ENCODE measurements around the gene LINGO4.
A peak's percentile ranks its signal among the peaks of the same experiment; 100 is the strongest.

The LINGO4 gene

DNA sequence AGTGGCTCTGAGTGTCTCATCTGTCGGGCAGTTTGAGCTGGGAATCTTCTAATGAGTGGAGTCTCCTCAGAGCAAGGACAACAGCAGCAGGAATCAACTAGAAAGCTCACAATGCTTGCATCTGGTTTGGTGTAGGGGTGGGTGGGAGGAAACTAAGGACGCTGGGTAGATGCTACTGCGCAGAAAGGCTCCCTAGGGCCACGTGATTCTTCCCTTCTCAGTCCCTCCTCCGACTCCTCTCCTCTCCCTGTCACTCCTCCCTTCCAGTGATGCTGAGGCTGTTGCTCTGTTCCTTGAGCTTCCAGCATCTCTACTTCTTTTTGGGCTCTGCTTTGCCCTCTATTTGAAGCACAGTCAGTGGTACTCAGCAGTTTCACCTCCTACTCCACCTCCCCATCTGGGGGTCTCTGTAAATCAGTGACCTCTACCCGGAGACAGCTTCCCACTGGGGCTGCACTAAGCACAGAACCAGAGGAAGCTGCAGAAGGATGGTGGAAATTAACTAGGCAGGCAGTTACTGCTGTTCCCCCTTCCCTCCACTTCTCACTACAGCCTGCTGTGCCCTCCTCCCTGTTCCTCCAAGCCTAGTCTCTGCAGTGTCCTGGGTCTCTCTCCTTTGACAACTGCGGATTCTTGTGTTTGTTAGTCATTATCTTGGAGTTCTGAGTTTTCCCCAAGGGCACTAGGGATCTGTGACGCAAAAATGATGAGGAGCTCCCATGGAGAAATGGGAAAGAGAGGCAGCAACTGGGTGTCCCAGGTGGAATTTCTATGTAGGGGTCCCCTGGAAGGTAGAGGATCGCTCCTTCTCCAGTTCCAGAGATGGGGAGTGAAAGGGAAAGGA is 5.8 kb downstream of the LINGO4 start:
- TF ChIP-seq CTCF (conservative IDR thresholded peaks at IDR 0.05) (no peak), ZFX (IDR thresholded peaks at IDR 0.05) (no peak)
- no peak overlapping the region for H3K27ac ChIP-seq

DNA sequence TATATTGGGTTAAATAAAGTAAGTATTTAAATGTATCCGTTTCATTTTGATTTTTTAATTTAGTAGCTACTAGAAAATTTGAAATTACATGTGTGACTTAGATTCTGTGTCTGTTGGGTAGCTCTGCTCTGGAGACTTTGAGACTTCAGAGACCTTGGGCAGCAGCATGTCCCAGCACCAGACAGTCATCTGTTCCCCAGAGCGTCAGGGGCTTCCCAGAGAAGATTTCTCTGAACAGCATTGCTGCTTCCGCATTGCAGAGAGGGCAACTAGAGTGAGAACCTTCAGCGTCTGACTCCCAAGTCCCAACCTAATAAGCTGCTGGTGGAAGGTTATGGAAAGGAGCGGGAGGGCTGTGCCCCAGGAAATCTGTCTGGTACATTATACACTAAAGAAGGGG is 6.6 kb downstream of the LINGO4 start:
- TF ChIP-seq CTCF (conservative IDR thresholded peaks at IDR 0.05): no peak
- TF ChIP-seq ZFX (IDR thresholded peaks at IDR 0.05): no peak
- H3K27ac ChIP-seq: no peak overlapping the region

- H3K27ac ChIP-seq: peak overlapping the region; percentile 69
- TF ChIP-seq ZFX (IDR thresholded peaks at IDR 0.05) (no peak; the same call in 1 of the 2 replicates), CTCF (conservative IDR thresholded peaks at IDR 0.05) (no peak)
Observed at GRCh38 chr1:151790940-151791651, 14.1 kb downstream of the LINGO4 start.

- TF ChIP-seq ZFX (IDR thresholded peaks at IDR 0.05) (no peak), CTCF (conservative IDR thresholded peaks at IDR 0.05) (peak; percentile 50)
- peak within 1 kb of the TSS; percentile 69 for H3K27ac ChIP-seq
Observed at GRCh38 chr1:151790071-151790939, 14.9 kb downstream of the LINGO4 start, which contains the start of gene TDRKH. Gene TDRKH, minus strand, starts transcription at chr1:151790500. Its CDS starts 7,478 bp downstream, at chr1:151783022.

DNA sequence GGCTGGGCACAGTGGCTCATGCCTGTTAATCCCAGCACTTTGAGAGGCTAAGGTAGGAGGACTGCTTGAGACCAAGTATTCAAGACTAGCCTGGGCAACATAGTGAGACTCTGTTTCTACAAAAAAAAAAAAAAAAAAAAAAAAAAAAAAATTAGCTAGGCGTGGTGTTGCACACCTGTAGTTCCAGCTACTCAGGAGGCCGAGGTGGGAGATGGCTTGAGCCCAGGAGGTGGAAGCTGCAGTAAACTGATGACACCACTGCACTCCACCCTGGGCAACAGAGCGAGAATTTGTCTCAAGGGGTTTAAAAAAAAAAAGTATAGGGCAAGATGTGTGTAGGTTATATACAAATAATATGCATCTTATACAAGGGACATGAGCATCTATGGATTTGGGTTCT is 17.5 kb downstream of the LINGO4 start:
- H3K27ac ChIP-seq: no peak overlapping the region
- TF ChIP-seq ZFX (IDR thresholded peaks at IDR 0.05) (no peak), CTCF (conservative IDR thresholded peaks at IDR 0.05) (no peak)

DNA sequence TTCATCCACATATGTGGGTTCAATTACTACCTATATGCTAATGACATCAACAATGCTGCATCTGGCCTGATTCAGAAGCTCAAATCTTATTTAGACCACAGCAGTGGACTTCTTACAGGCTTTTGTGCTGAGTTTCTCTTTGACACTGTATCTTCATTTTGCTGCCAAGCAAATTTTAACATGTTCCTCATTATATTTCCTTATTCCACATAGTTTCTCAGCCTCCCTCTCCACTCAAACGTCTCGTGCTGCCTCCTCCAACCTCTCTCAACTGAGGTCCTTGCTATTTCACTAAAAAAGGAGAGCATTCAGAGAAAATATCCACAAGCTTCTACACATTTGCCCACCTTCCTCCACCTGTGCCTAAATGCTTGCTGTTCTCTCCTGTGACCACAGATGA is 21.4 kb downstream of the LINGO4 start:
- no peak overlapping the region for H3K27ac ChIP-seq
- TF ChIP-seq CTCF (conservative IDR thresholded peaks at IDR 0.05) (no peak), ZFX (IDR thresholded peaks at IDR 0.05) (no peak)
